Dedifferentiated amniotic fluid mesenchymal stem cell (primary cell): ENCODE data around the gene ADCY3.
"Not testable (repeated sequence)": the region's sequence is repeated elsewhere in the genome, so short reads cannot be mapped to it uniquely, and the experiment has no call there.

Experiments
- DNase-seq: peaks from one replicate; pipeline ENCODE4 v3.0.0-alpha.2; 2016; ENCODE audit errors: extremely low spot score

The ADCY3 gene

GRCh38 chr2:24850944-24851343, 69.1 kb downstream of the ADCY3 start:
- no peak for DNase-seq

GRCh38 chr2:24845691-24846090, 74.3 kb downstream of the ADCY3 start:
- DNase-seq: no peak

- no peak for DNase-seq
Measured at GRCh38 chr2:24844023-24844685, 75.9 kb downstream of the ADCY3 start.

GRCh38 chr2:24843330-24843860, 76.6 kb downstream of the ADCY3 start:
- DNase-seq: no peak

- no peak for DNase-seq
Measured at GRCh38 chr2:24842081-24843050, 77.7 kb downstream of the ADCY3 start.

- DNase-seq: no peak
Measured at GRCh38 chr2:24840962-24841945, 78.8 kb downstream of the ADCY3 start.

- DNase-seq: no peak
Measured at GRCh38 chr2:24840164-24840869, 79.7 kb downstream of the ADCY3 start.

- DNase-seq: no peak
Measured at GRCh38 chr2:24839729-24840128, 80.3 kb downstream of the ADCY3 start.

GRCh38 chr2:24838541-24838940, 81.5 kb downstream of the ADCY3 start:
- no peak for DNase-seq

GRCh38 chr2:24837996-24838513, 82.0 kb downstream of the ADCY3 start:
- DNase-seq: no peak

- no peak for DNase-seq
Measured at GRCh38 chr2:24836706-24837105, 83.3 kb downstream of the ADCY3 start.

- DNase-seq: no peak
Measured at GRCh38 chr2:24836206-24836605, 83.8 kb downstream of the ADCY3 start.

GRCh38 chr2:24835411-24835810, 84.6 kb downstream of the ADCY3 start:
- DNase-seq: not testable (repeated sequence)

GRCh38 chr2:24834733-24835395, 85.2 kb downstream of the ADCY3 start:
- no peak for DNase-seq

- DNase-seq: no peak
Measured at GRCh38 chr2:24833821-24834732, 86.0 kb downstream of the ADCY3 start.

GRCh38 chr2:24832931-24833701, 86.9 kb downstream of the ADCY3 start:
- DNase-seq: no peak

- DNase-seq: no peak
Measured at GRCh38 chr2:24832521-24832920, 87.5 kb downstream of the ADCY3 start.

GRCh38 chr2:24832073-24832461, 88.0 kb downstream of the ADCY3 start:
- no peak for DNase-seq
